Glutamatergic neuron (in vitro differentiated cells): Measurements from ENCODE around the gene GALE. TPM values are rescaled to one million over a fixed set of nuclear protein-coding genes. Genes with fewer than 3 reads are reported as not detected.

Source experiments
- DNase-seq: peaks from one replicate; pipeline ENCODE4 v3.0.0; 2022
- H3K27ac Mint-ChIP-seq: one replicate; pipeline ENCODE4 v1.8.0; 2020; ENCODE audit warnings: mild to moderate bottlenecking, mixed read lengths, inconsistent platforms; ENCODE audit not compliant: unreplicated experiment
- H3K27me3 Mint-ChIP-seq: one replicate; pipeline ENCODE4 v1.8.0; 2020; ENCODE audit warnings: mild to moderate bottlenecking, moderate library complexity, mixed read lengths, inconsistent platforms; ENCODE audit not compliant: unreplicated experiment
- H3K36me3 Mint-ChIP-seq: one replicate; pipeline ENCODE4 v1.8.0; 2020; ENCODE audit warnings: mild to moderate bottlenecking, mixed read lengths, inconsistent platforms; ENCODE audit not compliant: unreplicated experiment
- H3K4me1 Mint-ChIP-seq: one replicate; pipeline ENCODE4 v1.8.0; 2020; ENCODE audit warnings: mild to moderate bottlenecking, low read depth, mixed read lengths, inconsistent platforms; ENCODE audit not compliant: unreplicated experiment
- H3K4me3 Mint-ChIP-seq: one replicate; pipeline ENCODE4 v1.8.0; 2020; ENCODE audit warnings: mild to moderate bottlenecking, mixed read lengths, inconsistent platforms; ENCODE audit not compliant: unreplicated experiment
- H3K9me3 Mint-ChIP-seq: one replicate; pipeline ENCODE4 v1.8.0; 2020; ENCODE audit warnings: mild to moderate bottlenecking, moderate library complexity, mixed read lengths, inconsistent platforms; ENCODE audit not compliant: unreplicated experiment
- CTCF ChIP-seq: fragments of 200-600 bp; sonication (generic); IDR thresholded peaks from one replicate; pipeline ENCODE4 v1.5.0; 2021; ENCODE audit not compliant: partially characterized antibody, unreplicated experiment
- total RNA-seq: library from RNA; stranded (reverse); fragmentation: NEBNext Ultra II Directional; extraction: Animal tissue kit (Norgen Biotek cat#: 25700); gene quantifications from one replicate; pipeline ENCODE4 v1.2.1, GENCODE V29; 2021; ENCODE audit not compliant: unreplicated experiment

GALE gene
- total RNA-seq, 1 donor from 2014 or later: 32.6 TPM

- peaks cover 11% of the 10 kb centered on the region for H3K4me1 Mint-ChIP-seq
- no peak for DNase-seq
- peak overlapping the region; percentile 80 for H3K4me3 Mint-ChIP-seq
- no peak overlapping the region for H3K27ac Mint-ChIP-seq
- no peak for TF ChIP-seq CTCF
- H3K27me3 Mint-ChIP-seq: no peaks in the 10 kb centered on the region
- peaks cover 2% of the 10 kb centered on the region for H3K9me3 Mint-ChIP-seq
- no peaks in the 10 kb centered on the region for H3K36me3 Mint-ChIP-seq
These were observed 20.7 kb downstream of the GALE start for GRCh38 chr1:23779826-23780371.

GRCh38 chr1:23777979-23778814 is 22.4 kb downstream of the GALE start, which contains the start of gene PITHD1:
PITHD1 (plus strand) TSS chr1:23778418; CDS start chr1:23778516, 98 bp downstream.
- H3K36me3 Mint-ChIP-seq: no peaks in the 10 kb centered on the region
- no peak for TF ChIP-seq CTCF
- H3K27me3 Mint-ChIP-seq: no peaks in the 10 kb centered on the region
- H3K9me3 Mint-ChIP-seq: peaks cover 2% of the 10 kb centered on the region
- peak; percentile 81 for DNase-seq
- peak within 1 kb of the TSS; percentile 98 for H3K4me3 Mint-ChIP-seq
- peaks cover 11% of the 10 kb centered on the region for H3K4me1 Mint-ChIP-seq
- peak within 1 kb of the TSS; percentile 80 for H3K27ac Mint-ChIP-seq

- H3K4me1 Mint-ChIP-seq: peaks cover 11% of the 10 kb centered on the region
- no peak for DNase-seq
- peaks cover 2% of the 10 kb centered on the region for H3K9me3 Mint-ChIP-seq
- TF ChIP-seq CTCF: no peak
- H3K27ac Mint-ChIP-seq: no peak overlapping the region
- H3K36me3 Mint-ChIP-seq: no peaks in the 10 kb centered on the region
- no peaks in the 10 kb centered on the region for H3K27me3 Mint-ChIP-seq
- no peak overlapping the region for H3K4me3 Mint-ChIP-seq
These were observed 24.3 kb downstream of the GALE start for GRCh38 chr1:23776217-23776616.

- no peak for DNase-seq
- Mint-ChIP-seq H3K9me3 (peaks cover 2% of the 10 kb centered on the region), H3K4me1 (peaks cover 7% of the 10 kb centered on the region), H3K27ac (no peak overlapping the region), H3K36me3 (no peaks in the 10 kb centered on the region), H3K4me3 (no peak overlapping the region), H3K27me3 (no peaks in the 10 kb centered on the region)
- no peak for TF ChIP-seq CTCF
These were observed 26.2 kb downstream of the GALE start for GRCh38 chr1:23774174-23774880.

GRCh38 chr1:23772854-23773242 is 27.7 kb downstream of the GALE start:
- Mint-ChIP-seq H3K4me3 (no peak overlapping the region), H3K36me3 (no peaks in the 10 kb centered on the region), H3K27ac (no peak overlapping the region), H3K9me3 (peaks cover 2% of the 10 kb centered on the region), H3K4me1 (peaks cover 3% of the 10 kb centered on the region), H3K27me3 (no peaks in the 10 kb centered on the region)
- DNase-seq: no peak
- TF ChIP-seq CTCF: no peak
